Ascending aorta (tissue), 2 donors: Measurements from ENCODE around the gene ENTREP1. TPM values are rescaled to one million over a fixed set of nuclear protein-coding genes. Genes with fewer than 3 reads are reported as not detected.

Experiments used
- DNase-seq, 2 donors: peaks; one replicate each; pipeline ENCODE4 v3.0.0-alpha.2; 2019; ENCODE audit warnings: low spot score in 2 of 2
- H3K27ac ChIP-seq, 2 donors: fragments of 200-600 bp; sonication (generic); one replicate each; pipeline ENCODE4 v1.5.1; 2016 to 2017; ENCODE audit warnings: mild to moderate bottlenecking in 1 of 2
- H3K27me3 ChIP-seq: fragments of 200-600 bp; sonication (generic); one replicate; pipeline ENCODE4 v1.5.1; 2017
- H3K36me3 ChIP-seq, 2 donors: fragments of 200-600 bp; sonication (generic); one replicate each; pipeline ENCODE4 v1.5.1; 2016
- H3K4me1 ChIP-seq, 2 donors: fragments of 200-600 bp; sonication (generic); one replicate each; pipeline ENCODE4 v1.5.1; 2016 to 2017; ENCODE audit warnings: mild to moderate bottlenecking in 1 of 2
- H3K4me3 ChIP-seq, 2 donors: fragments of 200-600 bp; sonication (generic); one replicate each; pipeline ENCODE4 v1.5.1; 2016 to 2017; ENCODE audit warnings: mild to moderate bottlenecking in 1 of 2
- H3K9me3 ChIP-seq, 2 donors: fragments of 200-600 bp; sonication (generic); one replicate each; pipeline ENCODE4 v1.5.1; 2016
- CTCF ChIP-seq, 3 experiments: fragments of 200-600 bp in 2 of 3; fragments of 450-650 bp in 1 of 3; sonication (generic) in 2 of 3; IDR thresholded peaks; one replicate each; pipeline ENCODE4 v1.5.1; 2016 to 2019; ENCODE audit warnings: antibody characterized with exemption in 3 of 3, mild to moderate bottlenecking in 1 of 3, moderate library complexity in 1 of 3
- intact Hi-C: fragments of 100-400 bp; cut with DNase I; formaldehyde crosslinking; loops from one replicate; pipeline ENCODE4 v1.15.1; 2023
- total RNA-seq: library from RNA; depleted of rRNA; stranded (reverse); fragments of >200 nt; gene quantifications from one replicate; pipeline ENCODE4 v1.1.0, GENCODE V29; 2016

Gene ENTREP1
- total RNA-seq, 1 donor from 2014 or later = 4.2 TPM

DNA sequence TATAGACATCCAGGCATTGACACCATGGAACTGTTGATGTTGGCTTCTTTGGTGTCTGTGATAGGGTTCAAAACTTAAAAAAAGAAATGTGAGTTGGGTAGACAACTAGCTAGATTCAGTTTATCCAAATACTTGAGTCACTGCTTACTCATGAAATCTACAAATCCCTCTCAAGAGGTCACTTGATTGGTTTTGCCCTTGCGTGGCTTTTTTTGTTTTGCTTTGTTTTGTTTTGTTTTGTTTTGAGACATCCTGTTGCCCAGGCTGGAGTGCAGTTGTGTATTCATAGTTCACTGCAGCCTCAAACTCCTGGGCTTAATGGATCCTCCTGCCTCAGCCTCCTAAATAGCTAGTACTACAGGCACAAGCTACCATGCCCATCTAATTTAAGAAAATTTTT is 10.5 kb upstream of the ENTREP1 start:
- H3K36me3 ChIP-seq = no peaks in the 10 kb centered on the region
- H3K27me3 ChIP-seq = no peaks in the 10 kb centered on the region
- H3K4me1 ChIP-seq = no peaks in the 10 kb centered on the region
- H3K27ac ChIP-seq = no peak overlapping the region
- TF ChIP-seq CTCF (IDR thresholded peaks at IDR 0.05) = no peak
- intact Hi-C loops = no loop called here
- no peak overlapping the region for H3K4me3 ChIP-seq
- H3K9me3 ChIP-seq = no peaks in the 10 kb centered on the region
- no peak for DNase-seq

GRCh38 chr9:69317081-69317480 is 7.9 kb upstream of the ENTREP1 start:
- intact Hi-C loops = no loop called here

DNA sequence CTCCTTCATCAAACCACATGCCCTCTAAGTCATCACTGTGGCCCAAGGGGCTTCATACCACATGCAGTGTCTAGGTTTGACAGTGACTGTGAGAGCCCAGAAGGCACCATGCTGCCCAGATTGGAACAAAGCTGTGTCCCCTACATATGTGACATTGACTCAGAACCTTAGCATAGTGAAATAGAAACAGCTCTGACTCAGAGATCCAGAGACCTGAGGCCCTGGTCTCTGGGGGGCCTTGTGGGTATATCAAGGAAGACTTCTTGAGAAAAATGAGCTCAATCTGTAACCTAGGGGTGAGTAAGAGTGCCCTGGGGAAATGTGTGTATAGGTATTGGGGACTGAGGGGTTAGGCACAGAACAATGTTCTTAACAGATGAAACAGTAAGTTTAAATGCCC is 7.1 kb upstream of the ENTREP1 start:
- intact Hi-C loops = no loop called here
- Histone ChIP-seq H3K36me3 (no peaks in the 10 kb centered on the region), H3K9me3 (no peaks in the 10 kb centered on the region), H3K27me3 (no peaks in the 10 kb centered on the region), H3K4me3 (no peak overlapping the region), H3K27ac (no peak overlapping the region), H3K4me1 (no peaks in the 10 kb centered on the region)
- no peak for TF ChIP-seq CTCF (IDR thresholded peaks at IDR 0.05)
- DNase-seq = no peak

More at GRCh38 chr9:69317081-69317480, 7.9 kb upstream of the ENTREP1 start:
- H3K9me3 ChIP-seq = no peaks in the 10 kb centered on the region
- DNase-seq = no peak
- H3K4me3 ChIP-seq = no peak overlapping the region
- no peaks in the 10 kb centered on the region for H3K4me1 ChIP-seq
- no peak overlapping the region for H3K27ac ChIP-seq
- no peak for TF ChIP-seq CTCF (IDR thresholded peaks at IDR 0.05)
- no peaks in the 10 kb centered on the region for H3K36me3 ChIP-seq
- no peaks in the 10 kb centered on the region for H3K27me3 ChIP-seq

DNA sequence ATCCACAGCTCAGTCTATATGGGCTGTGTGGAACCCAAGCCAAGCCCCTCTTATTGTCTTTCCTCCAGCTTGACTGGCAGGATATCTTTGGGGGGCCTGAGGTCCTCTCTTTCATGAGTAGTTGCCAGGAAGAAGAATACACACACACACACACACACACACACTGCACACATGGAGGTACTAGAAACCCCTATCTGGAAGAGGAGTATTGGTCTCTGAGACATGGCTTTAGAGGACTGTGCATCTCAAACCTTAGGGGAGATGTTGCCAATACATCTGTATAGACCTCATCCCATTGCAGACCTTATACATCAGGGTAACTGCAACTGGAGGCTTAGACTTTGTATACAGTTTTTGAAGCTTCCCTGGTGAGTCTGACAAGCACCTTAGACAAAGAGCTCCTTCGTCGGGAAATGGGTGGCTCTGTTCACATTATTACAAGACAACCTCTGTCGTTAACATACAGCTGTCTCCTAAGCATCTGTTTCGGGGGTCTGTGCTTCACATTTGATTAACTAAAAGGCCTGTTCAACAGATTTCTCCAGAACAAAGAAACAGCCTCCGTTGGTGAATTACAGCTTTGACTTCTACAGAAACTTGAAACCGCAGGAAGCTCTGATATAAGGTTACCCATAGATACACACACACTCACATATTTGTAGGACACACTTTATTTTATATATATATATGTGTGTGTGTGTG is 5.5 kb upstream of the ENTREP1 start:
- TF ChIP-seq CTCF (IDR thresholded peaks at IDR 0.05) = no peak
- intact Hi-C loops = no loop called here
- H3K9me3 ChIP-seq = no peaks in the 10 kb centered on the region

DNA sequence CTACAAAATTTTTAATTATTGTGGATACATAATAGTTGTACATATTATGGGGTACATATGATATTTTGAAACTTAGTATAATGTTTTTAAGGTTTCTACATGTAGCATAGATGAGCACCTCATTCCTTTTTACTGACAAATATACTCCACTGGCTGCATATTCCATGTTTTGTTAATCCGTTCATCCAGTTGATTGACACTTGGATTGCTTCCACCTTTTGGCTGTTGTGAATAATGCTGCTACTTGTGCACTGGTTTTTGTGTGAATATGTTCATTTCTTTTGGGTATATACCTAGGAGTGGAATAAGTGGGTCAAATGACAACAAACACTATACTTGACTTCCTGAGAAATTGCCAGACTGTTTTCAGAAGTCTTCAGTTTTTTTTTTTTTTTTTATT is 2.8 kb upstream of the ENTREP1 start:
- TF ChIP-seq CTCF (IDR thresholded peaks at IDR 0.05) = no peak
- Histone ChIP-seq H3K4me1 (peaks cover 0 to 8% of the 10 kb centered on the region in 2 donors), H3K27me3 (no peaks in the 10 kb centered on the region), H3K9me3 (no peaks in the 10 kb centered on the region), H3K36me3 (no peaks in the 10 kb centered on the region), H3K4me3 (no peak overlapping the region), H3K27ac (no peak overlapping the region)
- intact Hi-C loops = no loop called here
- no peak for DNase-seq

More for the DNA sequence above, 5.5 kb upstream of the ENTREP1 start:
- no peaks in the 10 kb centered on the region for H3K27me3 ChIP-seq
- H3K27ac ChIP-seq = no peak overlapping the region
- no peak for DNase-seq
- H3K4me3 ChIP-seq = no peak overlapping the region
- H3K4me1 ChIP-seq = peaks cover 0 to 3% of the 10 kb centered on the region in 2 donors
- H3K36me3 ChIP-seq = no peaks in the 10 kb centered on the region
